GM23338 (cell line): ENCODE data around the gene ATP8A2.
"Not testable (repeated sequence)": the region's sequence is repeated elsewhere in the genome, so short reads cannot be mapped to it uniquely, and the experiment has no call there.

Experiments used
- CREB1 ChIP-seq: fragments of 250-450 bp; sonication (Bioruptor Pico); IDR thresholded peaks from 2 replicates; pipeline ENCODE4 v1.5.0; 2020; ENCODE audit warnings: low read depth, mild to moderate bottlenecking, moderate library complexity
- EZH2 ChIP-seq: fragments of 200-600 bp; sonication (generic); IDR thresholded peaks from one replicate; pipeline ENCODE4 v1.8.0; 2017; ENCODE audit warnings: antibody characterized with exemption, mild to moderate bottlenecking, low read depth; ENCODE audit not compliant: unreplicated experiment
- EZH2phosphoT487 ChIP-seq: fragments of 200-600 bp; sonication (generic); IDR thresholded peaks from one replicate; pipeline ENCODE4 v1.8.1; 2018; ENCODE audit warnings: antibody characterized with exemption; ENCODE audit not compliant: unreplicated experiment
- JUNB ChIP-seq: IDR thresholded peaks from one replicate; pipeline ENCODE4 v1.6.1; 2016; ENCODE audit warnings: antibody characterized with exemption; ENCODE audit not compliant: unreplicated experiment
- NANOG ChIP-seq: IDR thresholded peaks from 2 replicates; pipeline ENCODE4 v1.6.1; 2016; ENCODE audit warnings: antibody characterized with exemption, borderline replicate concordance
- POLR2AphosphoS5 ChIP-seq: IDR thresholded peaks from 2 replicates; pipeline ENCODE4 v1.6.1; 2016; ENCODE audit warnings: antibody characterized with exemption, low read depth
- STAT1 ChIP-seq: IDR thresholded peaks from one replicate; pipeline ENCODE4 v1.6.1; 2016; ENCODE audit warnings: antibody characterized with exemption; ENCODE audit not compliant: unreplicated experiment
- ZNF114 ChIP-seq: fragments of 250-450 bp; sonication (Bioruptor Pico); IDR thresholded peaks from 2 replicates; pipeline ENCODE4 v1.5.0; 2020; ENCODE audit warnings: mild to moderate bottlenecking, moderate library complexity
- ZNF331 ChIP-seq: fragments of 250-450 bp; sonication (Bioruptor Pico); IDR thresholded peaks from 2 replicates; pipeline ENCODE4 v1.5.0; 2020; ENCODE audit warnings: low read depth, mild to moderate bottlenecking, moderate library complexity
- TF ChIP-seq, protein P1 (sequence below), 2 experiments: fragments of 200-600 bp in 1 of 2; sonication (generic) in 1 of 2; conservative IDR thresholded peaks; 2 replicates each; pipeline versions ENCODE4 v1.5.1 to v1.6.1; 2016 to 2017; ENCODE audit warnings: antibody characterized with exemption in 2 of 2, low read depth in 2 of 2, mild to moderate bottlenecking in 2 of 2, moderate library complexity in 1 of 2
- TF ChIP-seq, protein P2 (sequence below): IDR thresholded peaks from one replicate; pipeline ENCODE4 v1.6.1; 2018; ENCODE audit warnings: antibody characterized with exemption; ENCODE audit not compliant: unreplicated experiment
- TF ChIP-seq, protein P3 (sequence below): fragments of 250-450 bp; sonication (Bioruptor Pico); IDR thresholded peaks from 2 replicates; pipeline ENCODE4 v1.5.0; 2020; ENCODE audit warnings: mild to moderate bottlenecking, moderate library complexity

DNA sequence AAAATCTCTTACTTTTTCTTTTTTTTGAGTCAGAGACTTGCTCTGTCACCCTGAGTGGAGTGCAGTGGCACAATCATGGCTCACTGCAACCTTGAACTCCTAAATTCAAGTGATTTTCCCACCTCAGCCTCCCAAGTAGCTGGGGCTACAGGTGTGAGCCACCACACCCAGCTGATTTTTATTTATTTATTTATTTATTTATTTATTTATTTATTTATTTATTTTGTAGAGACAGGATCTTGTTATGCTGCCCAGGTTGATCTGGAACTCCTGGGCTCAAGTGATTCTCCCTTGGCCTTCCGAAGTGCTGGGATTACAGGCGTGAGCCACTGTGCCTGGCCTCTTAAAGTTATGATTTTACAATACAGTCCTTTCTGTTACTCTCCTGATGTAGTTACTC, 696.6 kb downstream of the ATP8A2 start:
- TF ChIP-seq EZH2; STAT1; POLR2AphosphoS5; EZH2phosphoT487; JUNB; CREB1; ZNF331 (CRISPR knock-in tag); NANOG; ZNF114 (CRISPR knock-in tag): not testable (repeated sequence)
- TF ChIP-seq, protein P1, sequence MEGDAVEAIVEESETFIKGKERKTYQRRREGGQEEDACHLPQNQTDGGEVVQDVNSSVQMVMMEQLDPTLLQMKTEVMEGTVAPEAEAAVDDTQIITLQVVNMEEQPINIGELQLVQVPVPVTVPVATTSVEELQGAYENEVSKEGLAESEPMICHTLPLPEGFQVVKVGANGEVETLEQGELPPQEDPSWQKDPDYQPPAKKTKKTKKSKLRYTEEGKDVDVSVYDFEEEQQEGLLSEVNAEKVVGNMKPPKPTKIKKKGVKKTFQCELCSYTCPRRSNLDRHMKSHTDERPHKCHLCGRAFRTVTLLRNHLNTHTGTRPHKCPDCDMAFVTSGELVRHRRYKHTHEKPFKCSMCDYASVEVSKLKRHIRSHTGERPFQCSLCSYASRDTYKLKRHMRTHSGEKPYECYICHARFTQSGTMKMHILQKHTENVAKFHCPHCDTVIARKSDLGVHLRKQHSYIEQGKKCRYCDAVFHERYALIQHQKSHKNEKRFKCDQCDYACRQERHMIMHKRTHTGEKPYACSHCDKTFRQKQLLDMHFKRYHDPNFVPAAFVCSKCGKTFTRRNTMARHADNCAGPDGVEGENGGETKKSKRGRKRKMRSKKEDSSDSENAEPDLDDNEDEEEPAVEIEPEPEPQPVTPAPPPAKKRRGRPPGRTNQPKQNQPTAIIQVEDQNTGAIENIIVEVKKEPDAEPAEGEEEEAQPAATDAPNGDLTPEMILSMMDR (conservative IDR thresholded peaks at IDR 0.05; ENCODE audit: low read depth in 2 of 2): not testable (repeated sequence)
- TF ChIP-seq, protein P2, sequence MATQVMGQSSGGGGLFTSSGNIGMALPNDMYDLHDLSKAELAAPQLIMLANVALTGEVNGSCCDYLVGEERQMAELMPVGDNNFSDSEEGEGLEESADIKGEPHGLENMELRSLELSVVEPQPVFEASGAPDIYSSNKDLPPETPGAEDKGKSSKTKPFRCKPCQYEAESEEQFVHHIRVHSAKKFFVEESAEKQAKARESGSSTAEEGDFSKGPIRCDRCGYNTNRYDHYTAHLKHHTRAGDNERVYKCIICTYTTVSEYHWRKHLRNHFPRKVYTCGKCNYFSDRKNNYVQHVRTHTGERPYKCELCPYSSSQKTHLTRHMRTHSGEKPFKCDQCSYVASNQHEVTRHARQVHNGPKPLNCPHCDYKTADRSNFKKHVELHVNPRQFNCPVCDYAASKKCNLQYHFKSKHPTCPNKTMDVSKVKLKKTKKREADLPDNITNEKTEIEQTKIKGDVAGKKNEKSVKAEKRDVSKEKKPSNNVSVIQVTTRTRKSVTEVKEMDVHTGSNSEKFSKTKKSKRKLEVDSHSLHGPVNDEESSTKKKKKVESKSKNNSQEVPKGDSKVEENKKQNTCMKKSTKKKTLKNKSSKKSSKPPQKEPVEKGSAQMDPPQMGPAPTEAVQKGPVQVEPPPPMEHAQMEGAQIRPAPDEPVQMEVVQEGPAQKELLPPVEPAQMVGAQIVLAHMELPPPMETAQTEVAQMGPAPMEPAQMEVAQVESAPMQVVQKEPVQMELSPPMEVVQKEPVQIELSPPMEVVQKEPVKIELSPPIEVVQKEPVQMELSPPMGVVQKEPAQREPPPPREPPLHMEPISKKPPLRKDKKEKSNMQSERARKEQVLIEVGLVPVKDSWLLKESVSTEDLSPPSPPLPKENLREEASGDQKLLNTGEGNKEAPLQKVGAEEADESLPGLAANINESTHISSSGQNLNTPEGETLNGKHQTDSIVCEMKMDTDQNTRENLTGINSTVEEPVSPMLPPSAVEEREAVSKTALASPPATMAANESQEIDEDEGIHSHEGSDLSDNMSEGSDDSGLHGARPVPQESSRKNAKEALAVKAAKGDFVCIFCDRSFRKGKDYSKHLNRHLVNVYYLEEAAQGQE: not testable (repeated sequence)
- TF ChIP-seq, protein P3, sequence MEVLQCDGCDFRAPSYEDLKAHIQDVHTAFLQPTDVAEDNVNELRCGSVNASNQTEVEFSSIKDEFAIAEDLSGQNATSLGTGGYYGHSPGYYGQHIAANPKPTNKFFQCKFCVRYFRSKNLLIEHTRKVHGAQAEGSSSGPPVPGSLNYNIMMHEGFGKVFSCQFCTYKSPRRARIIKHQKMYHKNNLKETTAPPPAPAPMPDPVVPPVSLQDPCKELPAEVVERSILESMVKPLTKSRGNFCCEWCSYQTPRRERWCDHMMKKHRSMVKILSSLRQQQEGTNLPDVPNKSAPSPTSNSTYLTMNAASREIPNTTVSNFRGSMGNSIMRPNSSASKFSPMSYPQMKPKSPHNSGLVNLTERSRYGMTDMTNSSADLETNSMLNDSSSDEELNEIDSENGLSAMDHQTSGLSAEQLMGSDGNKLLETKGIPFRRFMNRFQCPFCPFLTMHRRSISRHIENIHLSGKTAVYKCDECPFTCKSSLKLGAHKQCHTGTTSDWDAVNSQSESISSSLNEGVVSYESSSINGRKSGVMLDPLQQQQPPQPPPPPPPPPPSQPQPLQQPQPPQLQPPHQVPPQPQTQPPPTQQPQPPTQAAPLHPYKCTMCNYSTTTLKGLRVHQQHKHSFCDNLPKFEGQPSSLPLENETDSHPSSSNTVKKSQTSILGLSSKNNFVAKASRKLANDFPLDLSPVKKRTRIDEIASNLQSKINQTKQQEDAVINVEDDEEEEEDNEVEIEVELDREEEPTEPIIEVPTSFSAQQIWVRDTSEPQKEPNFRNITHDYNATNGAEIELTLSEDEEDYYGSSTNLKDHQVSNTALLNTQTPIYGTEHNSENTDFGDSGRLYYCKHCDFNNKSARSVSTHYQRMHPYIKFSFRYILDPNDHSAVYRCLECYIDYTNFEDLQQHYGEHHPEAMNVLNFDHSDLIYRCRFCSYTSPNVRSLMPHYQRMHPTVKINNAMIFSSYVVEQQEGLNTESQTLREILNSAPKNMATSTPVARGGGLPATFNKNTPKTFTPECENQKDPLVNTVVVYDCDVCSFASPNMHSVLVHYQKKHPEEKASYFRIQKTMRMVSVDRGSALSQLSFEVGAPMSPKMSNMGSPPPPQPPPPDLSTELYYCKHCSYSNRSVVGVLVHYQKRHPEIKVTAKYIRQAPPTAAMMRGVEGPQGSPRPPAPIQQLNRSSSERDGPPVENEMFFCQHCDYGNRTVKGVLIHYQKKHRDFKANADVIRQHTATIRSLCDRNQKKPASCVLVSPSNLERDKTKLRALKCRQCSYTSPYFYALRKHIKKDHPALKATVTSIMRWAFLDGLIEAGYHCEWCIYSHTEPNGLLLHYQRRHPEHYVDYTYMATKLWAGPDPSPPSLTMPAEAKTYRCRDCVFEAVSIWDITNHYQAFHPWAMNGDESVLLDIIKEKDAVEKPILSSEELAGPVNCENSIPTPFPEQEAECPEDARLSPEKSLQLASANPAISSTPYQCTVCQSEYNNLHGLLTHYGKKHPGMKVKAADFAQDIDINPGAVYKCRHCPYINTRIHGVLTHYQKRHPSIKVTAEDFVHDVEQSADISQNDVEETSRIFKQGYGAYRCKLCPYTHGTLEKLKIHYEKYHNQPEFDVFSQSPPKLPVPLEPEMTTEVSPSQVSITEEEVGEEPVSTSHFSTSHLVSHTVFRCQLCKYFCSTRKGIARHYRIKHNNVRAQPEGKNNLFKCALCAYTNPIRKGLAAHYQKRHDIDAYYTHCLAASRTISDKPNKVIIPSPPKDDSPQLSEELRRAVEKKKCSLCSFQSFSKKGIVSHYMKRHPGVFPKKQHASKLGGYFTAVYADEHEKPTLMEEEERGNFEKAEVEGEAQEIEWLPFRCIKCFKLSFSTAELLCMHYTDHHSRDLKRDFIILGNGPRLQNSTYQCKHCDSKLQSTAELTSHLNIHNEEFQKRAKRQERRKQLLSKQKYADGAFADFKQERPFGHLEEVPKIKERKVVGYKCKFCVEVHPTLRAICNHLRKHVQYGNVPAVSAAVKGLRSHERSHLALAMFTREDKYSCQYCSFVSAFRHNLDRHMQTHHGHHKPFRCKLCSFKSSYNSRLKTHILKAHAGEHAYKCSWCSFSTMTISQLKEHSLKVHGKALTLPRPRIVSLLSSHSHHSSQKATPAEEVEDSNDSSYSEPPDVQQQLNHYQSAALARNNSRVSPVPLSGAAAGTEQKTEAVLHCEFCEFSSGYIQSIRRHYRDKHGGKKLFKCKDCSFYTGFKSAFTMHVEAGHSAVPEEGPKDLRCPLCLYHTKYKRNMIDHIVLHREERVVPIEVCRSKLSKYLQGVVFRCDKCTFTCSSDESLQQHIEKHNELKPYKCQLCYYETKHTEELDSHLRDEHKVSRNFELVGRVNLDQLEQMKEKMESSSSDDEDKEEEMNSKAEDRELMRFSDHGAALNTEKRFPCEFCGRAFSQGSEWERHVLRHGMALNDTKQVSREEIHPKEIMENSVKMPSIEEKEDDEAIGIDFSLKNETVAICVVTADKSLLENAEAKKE (CRISPR knock-in tag): not testable (repeated sequence)
